ENCODE measurements around the gene DIP2C. TPM values are rescaled to one million over a fixed set of nuclear protein-coding genes. Genes with fewer than 3 reads are reported as not detected.

DIP2C gene
- total RNA-seq, 4 donors from 2014 or later: 2.4 to 14.9 (median 6.1) TPM

DNA sequence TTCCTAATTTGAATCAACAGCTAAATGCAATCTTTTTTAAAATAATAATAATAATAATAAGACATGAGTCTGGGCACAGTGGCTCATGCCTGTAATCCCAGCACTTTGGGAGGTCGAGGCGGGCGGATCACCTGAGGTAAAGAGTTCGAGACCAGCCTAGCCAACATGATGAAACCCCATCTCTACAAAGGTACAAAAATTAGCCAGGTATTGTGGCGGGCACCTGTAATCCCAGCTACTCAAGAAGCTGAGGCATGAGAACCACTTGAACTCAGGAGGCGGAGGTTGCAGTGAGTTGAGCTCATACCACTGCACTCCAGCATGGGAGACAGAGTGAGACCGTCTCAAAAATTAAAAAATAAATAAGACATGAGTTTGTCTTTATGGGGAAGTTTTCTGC is 3.9 kb downstream of the DIP2C start:
- peaks cover 9 to 62% (median 11%) of the 10 kb centered on the region in 3 donors for H3K4me1 ChIP-seq
- WGBS, 2 donors: 76 to 78% methylated on average over 6 to 7 of the region's 7 CpGs
- DNase-seq: no peak
- no peak overlapping the region for H3K4me3 ChIP-seq
- intact Hi-C loops (cut with DNase I): loop anchor here (10.0 kb wide), 1 partner anchor 171 kb away; no protein-coding TSS in a partner anchor
- H3K9me3 ChIP-seq: no peaks in the 10 kb centered on the region
- H3K27me3 ChIP-seq: peaks cover 0 to 5% (median 0%) of the 10 kb centered on the region in 4 donors
- no peak for TF ChIP-seq POLR2A (IDR thresholded peaks at IDR 0.05)
- TF ChIP-seq, protein P1, sequence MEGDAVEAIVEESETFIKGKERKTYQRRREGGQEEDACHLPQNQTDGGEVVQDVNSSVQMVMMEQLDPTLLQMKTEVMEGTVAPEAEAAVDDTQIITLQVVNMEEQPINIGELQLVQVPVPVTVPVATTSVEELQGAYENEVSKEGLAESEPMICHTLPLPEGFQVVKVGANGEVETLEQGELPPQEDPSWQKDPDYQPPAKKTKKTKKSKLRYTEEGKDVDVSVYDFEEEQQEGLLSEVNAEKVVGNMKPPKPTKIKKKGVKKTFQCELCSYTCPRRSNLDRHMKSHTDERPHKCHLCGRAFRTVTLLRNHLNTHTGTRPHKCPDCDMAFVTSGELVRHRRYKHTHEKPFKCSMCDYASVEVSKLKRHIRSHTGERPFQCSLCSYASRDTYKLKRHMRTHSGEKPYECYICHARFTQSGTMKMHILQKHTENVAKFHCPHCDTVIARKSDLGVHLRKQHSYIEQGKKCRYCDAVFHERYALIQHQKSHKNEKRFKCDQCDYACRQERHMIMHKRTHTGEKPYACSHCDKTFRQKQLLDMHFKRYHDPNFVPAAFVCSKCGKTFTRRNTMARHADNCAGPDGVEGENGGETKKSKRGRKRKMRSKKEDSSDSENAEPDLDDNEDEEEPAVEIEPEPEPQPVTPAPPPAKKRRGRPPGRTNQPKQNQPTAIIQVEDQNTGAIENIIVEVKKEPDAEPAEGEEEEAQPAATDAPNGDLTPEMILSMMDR (IDR thresholded peaks at IDR 0.05): no peak
- no peak overlapping the region for H3K27ac ChIP-seq
- H3K36me3 ChIP-seq: no peaks in the 10 kb centered on the region

DNA sequence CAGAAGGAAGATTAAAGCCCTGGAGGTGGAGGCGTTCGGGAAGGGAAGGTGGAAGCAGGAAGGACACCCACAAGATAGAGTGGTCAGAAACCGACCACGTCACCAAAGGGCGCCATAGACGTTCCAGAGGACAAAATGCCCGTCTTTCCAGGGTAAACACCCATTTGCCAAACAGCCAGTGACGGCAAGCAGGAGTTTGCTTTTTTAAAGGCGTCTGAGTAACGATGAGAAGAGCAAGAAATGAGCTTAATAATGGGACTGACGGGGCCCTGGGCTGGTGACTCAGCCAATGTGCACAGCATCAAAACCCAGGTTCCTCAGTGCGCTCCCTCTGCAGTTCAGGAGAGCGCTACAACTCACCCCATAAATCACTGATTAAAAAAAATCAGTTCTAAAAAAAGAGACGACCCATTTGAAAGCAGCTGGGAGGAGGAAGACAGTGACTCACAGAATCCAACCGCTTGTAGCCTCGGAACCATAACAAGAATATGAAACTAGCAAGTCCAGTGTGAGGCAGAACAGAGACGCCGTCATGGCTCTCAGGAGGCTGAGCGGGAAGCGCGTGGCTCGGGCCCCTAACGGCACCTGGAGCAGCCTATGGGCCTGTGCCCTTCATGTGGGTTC is 5.9 kb downstream of the DIP2C start:
- H3K27me3 ChIP-seq: no peaks in the 10 kb centered on the region
- H3K27ac ChIP-seq: peak overlapping the region; percentile 4 to 76 (median 66)
- peaks cover 7 to 60% (median 11%) of the 10 kb centered on the region in 3 donors for H3K4me1 ChIP-seq
- H3K9me3 ChIP-seq: no peaks in the 10 kb centered on the region
- no peak for DNase-seq
- WGBS, 2 donors: 36 to 47% methylated on average over 23 of the region's 23 CpGs
- intact Hi-C loops (cut with DNase I): loop anchor here (10.0 kb wide), 1 partner anchor 169 kb away; no protein-coding TSS in a partner anchor
- H3K4me3 ChIP-seq: peak overlapping the region in 3 of 4 donors; percentile 8 to 50 (median 17)
- TF ChIP-seq POLR2A (IDR thresholded peaks at IDR 0.05): no peak
- TF ChIP-seq, protein P1 (IDR thresholded peaks at IDR 0.05): no peak
- H3K36me3 ChIP-seq: no peaks in the 10 kb centered on the region

DNA sequence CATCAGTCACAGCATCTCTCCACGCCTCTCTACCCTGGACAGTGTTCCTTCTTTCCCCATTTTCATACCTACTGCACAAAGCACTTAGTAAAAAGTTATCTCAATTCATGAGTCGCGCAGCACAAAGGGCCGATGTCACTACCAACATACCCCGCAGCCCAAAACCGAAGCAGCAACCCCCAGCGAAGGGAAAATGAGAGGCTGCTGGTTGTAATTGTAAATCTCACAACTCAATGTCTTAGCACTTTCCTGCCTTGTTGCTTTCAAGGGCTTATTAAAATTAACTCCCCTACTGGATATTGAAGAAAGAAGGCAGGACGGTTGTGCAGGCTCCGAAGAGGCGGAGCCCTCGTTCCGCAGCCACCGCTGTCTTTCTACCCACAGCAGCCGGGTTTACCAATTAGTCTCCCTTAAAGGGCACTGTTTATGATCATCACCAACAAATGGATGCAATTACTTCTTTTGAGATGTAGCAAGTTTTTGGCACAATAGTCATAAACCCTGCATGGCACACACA is 6.5 kb downstream of the DIP2C start:
- Histone ChIP-seq H3K27ac (peak overlapping the region; percentile 4 to 76 (median 66)), H3K27me3 (no peaks in the 10 kb centered on the region), H3K9me3 (no peaks in the 10 kb centered on the region), H3K36me3 (no peaks in the 10 kb centered on the region), H3K4me3 (peak overlapping the region in 2 of 4 donors; percentile 17 to 50), H3K4me1 (peaks cover 5 to 55% (median 8%) of the 10 kb centered on the region in 3 donors)
- no peak for TF ChIP-seq POLR2A (IDR thresholded peaks at IDR 0.05)
- TF ChIP-seq, protein P1 (IDR thresholded peaks at IDR 0.05): no peak
- DNase-seq: no peak
- 71 to 73% methylated on average over 11 to 14 of the region's 14 CpGs for WGBS, 2 donors
- intact Hi-C loops (cut with DNase I): loop anchor here (10.0 kb wide), 1 partner anchor 168 kb away; no protein-coding TSS in a partner anchor

DNA sequence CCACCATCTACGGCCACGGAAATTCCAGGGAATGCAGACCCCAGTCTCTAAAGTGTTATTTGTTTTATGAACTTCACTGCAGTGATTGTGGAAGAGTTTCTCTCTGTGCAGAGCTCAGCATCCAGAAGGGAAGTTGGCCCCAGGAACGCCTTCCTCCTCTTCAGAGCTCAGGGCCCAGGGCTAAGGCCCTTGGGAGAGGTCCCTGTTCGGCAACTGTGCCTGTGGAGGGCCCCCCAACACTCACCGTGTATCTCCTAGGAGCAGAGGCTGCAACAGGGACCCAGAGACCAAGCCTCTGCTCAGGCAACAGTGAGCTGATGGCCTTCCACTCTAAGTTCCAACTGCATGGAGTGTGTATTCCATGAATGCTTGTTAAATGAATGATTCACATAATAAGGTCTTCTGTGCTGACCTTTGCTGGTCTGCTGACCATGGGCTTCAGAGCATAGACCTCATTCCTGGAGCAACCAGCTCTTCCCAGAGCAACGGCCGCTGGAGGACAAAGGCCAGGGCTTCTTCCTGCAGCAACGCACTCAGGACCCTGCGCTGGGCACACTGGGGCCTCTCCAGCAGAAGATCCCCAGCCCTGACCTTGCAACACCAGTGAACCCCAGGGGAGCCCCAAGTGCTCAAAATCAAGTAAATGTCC is 7.7 kb downstream of the DIP2C start:
- WGBS, 2 donors: 82 to 89% methylated on average over 5 of the region's 9 CpGs
- intact Hi-C loops (cut with DNase I): loop anchor here (10.0 kb wide), 1 partner anchor 167 kb away; no protein-coding TSS in a partner anchor
- no peaks in the 10 kb centered on the region for H3K36me3 ChIP-seq
- no peak for DNase-seq
- TF ChIP-seq POLR2A (IDR thresholded peaks at IDR 0.05): no peak
- TF ChIP-seq, protein P1 (IDR thresholded peaks at IDR 0.05): no peak
- no peak overlapping the region for H3K27ac ChIP-seq
- H3K27me3 ChIP-seq: no peaks in the 10 kb centered on the region
- H3K4me3 ChIP-seq: no peak overlapping the region
- peaks cover 4 to 49% (median 7%) of the 10 kb centered on the region in 3 donors for H3K4me1 ChIP-seq
- H3K9me3 ChIP-seq: no peaks in the 10 kb centered on the region

DNA sequence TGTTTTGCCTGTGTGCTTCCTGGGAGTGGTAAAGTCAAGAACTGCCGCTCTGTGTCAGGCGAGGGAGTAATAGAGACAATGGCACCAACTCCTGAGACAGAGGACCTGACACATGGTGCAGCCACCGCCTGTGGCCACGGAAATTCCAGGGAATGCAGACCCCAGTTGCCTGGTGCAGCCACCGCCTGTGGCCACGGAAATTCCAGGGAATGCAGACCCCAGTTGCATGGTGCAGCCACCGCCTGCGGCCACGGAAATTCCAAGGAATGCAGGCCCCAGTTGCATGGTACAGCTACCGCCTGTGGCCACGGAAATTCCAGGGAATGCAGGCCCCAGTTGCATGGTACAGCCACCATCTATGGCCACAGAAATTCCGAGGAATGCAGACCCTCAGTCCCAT is 8.7 kb downstream of the DIP2C start:
- Histone ChIP-seq H3K4me3 (no peak overlapping the region), H3K36me3 (no peaks in the 10 kb centered on the region), H3K27me3 (no peaks in the 10 kb centered on the region), H3K27ac (peak overlapping the region in 1 of 4 donors; percentile 29), H3K9me3 (no peaks in the 10 kb centered on the region), H3K4me1 (peaks cover 4 to 49% (median 7%) of the 10 kb centered on the region in 3 donors)
- no peak for DNase-seq
- TF ChIP-seq POLR2A (IDR thresholded peaks at IDR 0.05): no peak
- TF ChIP-seq, protein P1 (IDR thresholded peaks at IDR 0.05): no peak
- intact Hi-C loops (cut with DNase I): loop anchor here (10.0 kb wide), 1 partner anchor 166 kb away; no protein-coding TSS in a partner anchor
- WGBS, 2 donors: 89 to 95% methylated on average over 7 to 10 of the region's 12 CpGs
